Stimulated activated naive CD8-positive, alpha-beta T cell treated with anti-CD3 and anti-CD28 coated beads, Interleukin-15, amount 100 ng/mL, for 72 hours (primary cell): ENCODE measurements around the gene CMYA5.
"Not testable (repeated sequence)": the region's sequence is repeated elsewhere in the genome, so short reads cannot be mapped to it uniquely, and the experiment has no call there.

Experiments
- ATAC-seq: fragments of 150-1000 bp; cut with Tn5 transposase; 2 replicates; pipeline ENCODE4 v1.10.0; 2021; ENCODE audit warnings: mild to moderate bottlenecking, moderate library complexity
- DNase-seq, 2 donors: peaks; one replicate each; pipeline ENCODE4 v3.0.0; 2021 to 2022
- H3K27ac Mint-ChIP-seq, 2 donors: one replicate each; pipeline ENCODE4 v1.8.0; 2022; ENCODE audit warnings: mild to moderate bottlenecking in 2 of 2, mixed read lengths in 2 of 2, moderate library complexity in 2 of 2
- H3K27me3 Mint-ChIP-seq: one replicate; pipeline ENCODE4 v1.8.0; 2022; ENCODE audit warnings: mixed read lengths
- H3K4me1 Mint-ChIP-seq: one replicate; pipeline ENCODE4 v1.8.0; 2022; ENCODE audit warnings: mild to moderate bottlenecking, mixed read lengths
- H3K4me3 Mint-ChIP-seq, 2 donors: one replicate each; pipeline ENCODE4 v1.8.0; 2022; ENCODE audit warnings: mild to moderate bottlenecking in 2 of 2, mixed read lengths in 2 of 2, moderate library complexity in 1 of 2
- H3K9me3 Mint-ChIP-seq, 2 donors: one replicate each; pipeline ENCODE4 v1.8.0; 2022; ENCODE audit warnings: mixed read lengths in 2 of 2

CMYA5 gene

DNA sequence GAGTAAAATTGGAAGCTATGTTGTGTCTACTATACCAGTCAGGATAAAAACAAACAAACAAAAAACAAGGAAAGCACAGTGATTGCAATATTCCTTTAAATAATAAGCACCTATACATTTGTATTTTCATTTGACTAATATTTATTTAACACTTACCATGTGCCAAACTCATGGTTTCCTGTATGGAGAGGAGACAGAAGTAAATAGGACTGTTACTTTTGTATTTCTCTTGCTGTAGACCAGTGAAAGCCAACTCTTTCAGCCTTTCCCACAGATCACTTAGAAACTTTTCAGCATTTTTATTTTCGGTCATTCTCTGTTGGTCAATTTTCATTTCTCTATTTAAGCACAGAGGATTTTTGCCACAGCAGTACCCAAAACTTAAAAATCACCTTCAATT lies 4.5 kb downstream of the CMYA5 start:
- DNase-seq (no peak), ATAC-seq (no peak)
- Mint-ChIP-seq H3K9me3 (no peaks in the 10 kb centered on the region), H3K4me3 (no peak overlapping the region), H3K27me3 (no peaks in the 10 kb centered on the region), H3K4me1 (peaks cover 11% of the 10 kb centered on the region), H3K27ac (no peak overlapping the region)

DNA sequence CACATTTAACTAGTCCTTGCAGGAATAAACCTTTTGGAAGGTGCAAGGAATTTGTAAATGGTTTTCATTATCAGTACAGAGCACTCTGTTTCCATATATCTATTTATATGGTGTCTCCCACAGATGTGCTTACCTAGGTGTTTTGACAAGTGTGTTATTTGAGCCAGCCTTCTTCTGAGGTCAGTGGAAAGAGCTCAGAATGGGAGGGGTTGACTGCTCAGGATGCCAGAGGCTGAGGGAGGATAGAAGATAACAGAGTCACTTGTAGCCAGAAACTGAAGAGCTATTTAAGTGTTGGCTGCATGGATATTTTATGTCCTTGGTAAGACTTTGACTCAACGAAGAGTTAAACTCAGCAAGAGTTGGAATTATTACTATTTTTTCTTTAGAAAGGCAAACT lies 5.0 kb downstream of the CMYA5 start:
- H3K4me1 Mint-ChIP-seq = peaks cover 16% of the 10 kb centered on the region
- H3K9me3 Mint-ChIP-seq = no peaks in the 10 kb centered on the region
- DNase-seq = no peak
- H3K27me3 Mint-ChIP-seq = no peaks in the 10 kb centered on the region
- no peak for ATAC-seq
- no peak overlapping the region for H3K4me3 Mint-ChIP-seq
- no peak overlapping the region for H3K27ac Mint-ChIP-seq

DNA sequence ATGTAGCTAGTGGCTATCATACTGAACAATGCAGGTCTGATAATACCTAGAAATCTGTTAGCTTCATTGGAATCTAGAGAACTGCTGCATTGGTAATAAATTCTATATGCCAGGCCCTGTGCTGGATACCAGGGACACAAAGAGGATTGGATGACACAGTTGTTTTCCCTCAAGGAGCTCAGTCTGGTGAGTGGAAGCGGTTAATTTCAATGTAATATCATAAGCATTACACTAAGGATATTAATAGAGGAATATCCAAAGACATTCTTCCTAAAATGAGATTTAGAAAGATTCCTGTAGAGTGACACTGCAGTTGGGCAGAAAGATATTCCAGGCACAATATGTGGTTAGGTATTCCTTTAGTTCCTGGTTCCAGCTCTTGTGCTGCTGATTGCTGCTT lies 5.9 kb downstream of the CMYA5 start:
- H3K27ac Mint-ChIP-seq = no peak overlapping the region
- peaks cover 20% of the 10 kb centered on the region for H3K4me1 Mint-ChIP-seq
- no peak for ATAC-seq
- no peaks in the 10 kb centered on the region for H3K9me3 Mint-ChIP-seq
- DNase-seq = no peak
- no peaks in the 10 kb centered on the region for H3K27me3 Mint-ChIP-seq
- H3K4me3 Mint-ChIP-seq = no peak overlapping the region

DNA sequence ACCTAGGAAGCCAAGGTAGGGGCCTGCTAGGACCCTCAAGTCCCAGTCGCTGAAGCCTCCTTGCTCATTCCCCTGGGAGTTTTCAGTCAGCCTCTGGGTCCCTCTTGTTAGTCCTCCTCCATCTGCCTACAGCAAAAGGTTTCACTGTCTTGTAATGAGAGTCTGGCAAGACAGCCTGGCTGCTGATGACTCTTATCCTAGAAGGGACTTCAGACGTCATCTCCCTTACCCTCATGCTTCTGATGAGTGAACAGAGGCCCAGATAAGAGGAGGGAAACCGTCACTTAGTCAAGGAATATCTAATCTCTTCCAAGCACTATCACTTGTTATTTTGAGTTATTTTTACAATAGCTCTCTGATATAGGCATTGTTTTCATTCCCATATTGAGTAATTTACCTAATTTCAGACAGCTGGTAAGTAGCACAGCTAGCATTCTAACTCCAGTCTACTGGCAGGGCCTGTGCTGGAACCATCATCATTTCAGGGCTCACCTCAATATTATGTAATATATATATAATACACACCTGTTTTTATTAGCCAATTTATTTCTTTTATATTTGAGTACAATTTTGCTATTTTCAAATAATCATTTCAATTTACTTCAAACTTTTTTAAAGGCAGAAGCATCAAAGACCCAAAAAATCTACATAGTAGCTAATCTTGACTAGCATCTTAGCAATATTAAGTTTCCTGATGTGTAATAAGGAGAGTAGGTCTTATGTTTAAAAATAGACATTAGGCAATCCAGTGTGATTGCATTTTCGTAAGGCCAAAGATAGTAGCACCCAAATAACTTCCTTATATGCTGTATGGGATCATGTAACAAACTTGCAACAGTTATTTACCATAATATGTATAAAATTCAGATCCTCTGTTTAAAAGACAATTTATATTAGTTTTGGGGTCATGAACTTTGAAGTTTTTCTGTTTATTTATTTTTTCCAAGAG lies 7.9 kb downstream of the CMYA5 start:
- no peak overlapping the region for H3K4me3 Mint-ChIP-seq
- peaks cover 23% of the 10 kb centered on the region for H3K4me1 Mint-ChIP-seq
- no peaks in the 10 kb centered on the region for H3K9me3 Mint-ChIP-seq
- no peak overlapping the region for H3K27ac Mint-ChIP-seq
- DNase-seq (no peak), ATAC-seq (no peak)
- no peaks in the 10 kb centered on the region for H3K27me3 Mint-ChIP-seq

DNA sequence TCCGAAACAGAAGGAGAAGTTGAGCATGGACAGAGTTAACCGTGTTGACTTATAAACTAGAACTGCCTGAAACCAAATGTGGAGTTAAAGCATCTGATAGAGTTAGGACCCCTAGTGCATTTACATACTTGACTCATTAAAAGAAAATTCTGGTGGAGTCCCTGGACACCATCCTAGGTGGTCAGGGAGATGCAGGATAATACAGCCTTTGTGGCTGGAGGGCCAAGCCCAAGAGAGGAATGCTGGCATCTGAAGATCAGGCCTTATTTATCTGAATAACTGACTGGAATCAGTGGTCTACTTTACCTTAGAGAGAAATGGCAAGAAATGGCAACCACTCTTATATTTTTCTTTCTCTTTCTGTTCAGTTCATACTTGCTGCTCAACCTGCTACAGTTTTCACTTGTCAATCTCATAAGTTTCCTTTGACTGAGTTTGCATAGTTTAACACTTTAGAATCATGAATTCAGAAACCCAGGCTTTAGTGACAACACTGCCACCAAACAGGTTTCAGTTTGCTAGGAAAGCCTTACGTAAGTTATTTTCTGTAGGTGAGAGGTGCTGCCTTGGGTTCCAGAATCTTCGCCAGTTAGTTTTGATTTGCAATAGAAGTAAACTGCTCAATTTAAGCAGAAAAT lies 10.2 kb downstream of the CMYA5 start:
- H3K27me3 Mint-ChIP-seq = no peaks in the 10 kb centered on the region
- DNase-seq (no peak), ATAC-seq (peak; percentile 83)
- H3K27ac Mint-ChIP-seq = peak overlapping the region in 1 of 2 donors; percentile 91
- H3K4me3 Mint-ChIP-seq = peak overlapping the region in 1 of 2 donors; percentile 35
- H3K4me1 Mint-ChIP-seq = peaks cover 29% of the 10 kb centered on the region
- no peaks in the 10 kb centered on the region for H3K9me3 Mint-ChIP-seq

DNA sequence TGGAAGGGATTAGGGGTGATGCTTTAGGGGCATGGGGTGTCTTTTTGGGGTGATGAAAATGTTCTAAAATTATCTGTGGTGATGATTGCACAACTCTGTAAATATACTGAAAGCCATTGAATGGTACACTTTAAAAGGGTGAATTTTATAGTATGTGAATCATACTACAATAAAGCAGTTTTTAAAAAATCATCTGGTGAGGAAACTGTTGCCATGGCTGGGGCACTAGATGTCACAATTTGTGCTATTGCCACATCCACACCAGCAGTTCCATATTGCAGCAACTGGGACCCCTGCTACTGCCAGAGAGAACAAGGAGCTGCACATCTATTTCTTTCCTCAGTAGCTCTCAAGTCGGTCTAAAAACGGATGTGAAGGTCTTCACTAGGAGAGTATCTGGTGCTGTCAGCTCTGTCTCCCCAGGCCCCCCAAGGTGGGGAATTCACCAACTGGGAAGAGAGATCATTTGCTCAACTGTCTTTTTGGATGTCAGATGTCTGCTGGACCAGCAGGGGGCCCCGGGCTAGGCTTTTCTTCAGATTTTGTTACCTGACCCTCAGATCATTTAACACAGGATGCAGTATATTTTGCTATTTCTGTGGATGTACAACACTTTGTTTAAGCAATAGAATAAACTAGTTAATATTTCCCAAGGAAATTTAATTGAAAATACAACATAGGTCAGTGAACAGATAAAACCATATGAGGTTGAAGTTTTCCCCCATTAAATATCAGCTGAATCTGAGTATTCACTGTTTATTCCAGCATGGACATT lies 13.2 kb downstream of the CMYA5 start:
- Mint-ChIP-seq H3K9me3 (peaks cover 0 to 7% of the 10 kb centered on the region in 2 donors), H3K27ac (no peak overlapping the region), H3K4me3 (no peak overlapping the region), H3K27me3 (no peaks in the 10 kb centered on the region), H3K4me1 (peaks cover 29% of the 10 kb centered on the region)
- ATAC-seq = no peak
- DNase-seq = peak in 1 of 2 donors; percentile 19

DNA sequence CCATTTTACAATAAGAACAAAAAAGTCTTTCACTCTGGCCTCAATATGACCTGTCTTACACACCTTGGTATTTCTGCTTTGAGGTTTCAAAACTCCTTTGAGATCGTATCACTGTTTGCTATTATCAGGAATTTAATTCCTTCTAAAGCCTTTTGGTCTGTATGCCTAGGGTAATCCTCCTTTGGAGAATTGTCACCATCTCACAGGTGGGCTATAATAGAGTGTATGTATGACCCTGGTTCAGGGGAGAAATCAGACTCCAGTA lies 13.7 kb downstream of the CMYA5 start:
- no peak for ATAC-seq
- no peak for DNase-seq
- Mint-ChIP-seq H3K4me1 (peaks cover 27% of the 10 kb centered on the region), H3K27ac (no peak overlapping the region), H3K9me3 (peaks cover 0 to 7% of the 10 kb centered on the region in 2 donors), H3K4me3 (no peak overlapping the region), H3K27me3 (no peaks in the 10 kb centered on the region)

DNA sequence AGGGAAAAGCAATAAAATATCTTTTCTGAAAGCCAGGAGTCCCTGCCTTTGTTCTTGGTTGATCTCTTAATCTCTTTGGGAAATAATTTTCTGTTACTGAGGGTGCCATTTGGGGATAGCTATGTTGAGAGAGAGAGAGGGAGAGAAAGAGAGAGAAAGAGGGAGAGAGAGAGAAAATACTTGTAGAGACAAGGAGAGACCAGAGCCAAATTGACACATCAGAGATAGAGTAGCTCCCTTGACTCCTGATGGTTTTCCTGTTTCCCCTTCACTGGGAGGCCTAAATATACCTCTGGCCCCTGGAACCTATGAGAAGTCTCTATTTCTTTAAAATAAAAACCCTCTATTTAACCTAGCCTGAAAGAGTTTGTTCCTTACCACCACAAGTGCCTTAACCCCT lies 14.9 kb downstream of the CMYA5 start:
- no peak for DNase-seq
- Mint-ChIP-seq H3K9me3 (peaks cover 0 to 7% of the 10 kb centered on the region in 2 donors), H3K4me3 (no peak overlapping the region), H3K27ac (peak overlapping the region in 1 of 2 donors; percentile 49), H3K4me1 (peaks cover 14% of the 10 kb centered on the region), H3K27me3 (no peaks in the 10 kb centered on the region)
- ATAC-seq = no peak

DNA sequence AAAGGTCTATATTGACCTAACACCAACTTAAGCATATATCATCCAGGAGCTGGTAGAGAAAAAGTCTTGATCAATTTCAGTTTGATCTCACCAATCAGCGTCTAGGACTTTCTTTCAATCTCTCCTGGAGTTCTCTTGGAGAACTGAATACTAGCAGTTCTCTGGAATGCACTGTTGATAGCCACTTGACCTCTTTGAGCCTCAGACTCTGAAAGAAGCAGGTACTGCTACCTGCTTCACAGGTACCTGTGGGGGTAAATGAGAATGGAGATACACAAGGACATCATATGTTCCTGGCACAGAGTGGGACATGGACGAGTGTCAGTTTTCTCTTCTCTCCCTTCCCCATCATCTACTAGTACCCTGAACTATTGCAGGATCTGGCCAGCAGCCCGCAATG lies 16.0 kb downstream of the CMYA5 start:
- peaks cover 9% of the 10 kb centered on the region for H3K4me1 Mint-ChIP-seq
- no peak for DNase-seq
- no peak overlapping the region for H3K27ac Mint-ChIP-seq
- no peaks in the 10 kb centered on the region for H3K27me3 Mint-ChIP-seq
- no peak for ATAC-seq
- no peak overlapping the region for H3K4me3 Mint-ChIP-seq
- peaks cover 0 to 7% of the 10 kb centered on the region in 2 donors for H3K9me3 Mint-ChIP-seq

DNA sequence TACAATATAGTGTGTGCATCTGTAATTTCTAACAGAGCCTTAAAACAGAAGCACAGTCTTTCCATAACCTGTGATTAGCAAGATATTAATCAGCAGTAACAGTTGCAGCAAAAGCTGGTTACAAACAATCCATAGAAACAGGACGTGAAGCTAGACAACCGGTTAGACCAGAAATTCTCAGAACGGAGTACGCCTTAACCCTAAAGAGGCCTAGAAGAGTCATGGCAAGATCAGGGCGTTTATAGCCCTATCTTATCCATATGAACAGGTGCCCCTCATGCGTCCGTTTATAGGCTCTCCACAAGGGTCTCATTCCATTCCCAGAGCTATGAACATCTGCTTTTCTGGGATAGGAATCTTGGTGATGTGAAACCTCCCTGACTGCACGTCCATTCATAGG lies 16.7 kb downstream of the CMYA5 start:
- not testable (repeated sequence) for DNase-seq, H3K9me3 Mint-ChIP-seq, H3K4me3 Mint-ChIP-seq, H3K27me3 Mint-ChIP-seq, H3K4me1 Mint-ChIP-seq, H3K27ac Mint-ChIP-seq, ATAC-seq

DNA sequence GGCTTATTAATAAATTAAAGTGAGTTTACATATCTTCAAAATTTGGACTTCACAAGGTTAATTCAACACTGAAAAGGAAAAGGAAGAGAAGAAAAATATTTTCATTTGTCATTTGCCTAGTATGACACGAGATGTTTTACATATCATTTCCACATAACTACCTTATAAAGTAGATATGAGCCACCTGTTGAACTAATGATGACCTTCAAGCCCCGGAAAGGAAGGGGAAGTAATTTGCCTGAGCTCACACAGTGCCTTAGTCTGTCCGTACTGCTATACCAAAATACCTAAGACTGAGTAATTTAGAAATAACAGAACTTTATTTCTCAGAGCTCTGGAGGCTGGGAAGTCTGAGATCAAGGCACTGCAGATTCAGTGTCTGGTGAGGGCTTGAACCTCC lies 17.9 kb downstream of the CMYA5 start:
- Mint-ChIP-seq H3K27ac (peak overlapping the region in 1 of 2 donors; percentile 62), H3K4me1 (peaks cover 6% of the 10 kb centered on the region), H3K9me3 (peaks cover 0 to 7% of the 10 kb centered on the region in 2 donors), H3K27me3 (no peaks in the 10 kb centered on the region), H3K4me3 (no peak overlapping the region)
- ATAC-seq (no peak), DNase-seq (no peak)

DNA sequence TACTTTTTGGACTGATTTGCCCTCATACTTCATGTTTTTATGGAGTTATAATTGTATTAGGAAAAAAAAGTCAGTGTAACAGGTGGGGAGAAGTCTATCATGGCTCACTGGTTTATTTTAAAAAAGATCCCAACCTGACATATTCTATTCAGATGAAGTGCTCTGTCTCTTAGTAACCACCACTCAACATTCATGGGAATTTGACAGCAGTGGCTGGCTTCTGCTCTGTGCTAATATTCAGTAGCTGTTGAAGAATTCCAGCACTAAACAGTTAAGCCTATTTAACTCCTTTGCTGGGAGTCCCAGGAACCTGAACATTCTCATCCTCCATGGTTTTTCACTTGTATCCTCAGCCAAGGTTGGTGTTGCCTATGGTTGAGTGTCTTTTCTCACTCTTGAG lies 23.1 kb downstream of the CMYA5 start:
- no peaks in the 10 kb centered on the region for H3K4me1 Mint-ChIP-seq
- no peaks in the 10 kb centered on the region for H3K9me3 Mint-ChIP-seq
- H3K4me3 Mint-ChIP-seq = no peak overlapping the region
- ATAC-seq (no peak), DNase-seq (no peak)
- no peaks in the 10 kb centered on the region for H3K27me3 Mint-ChIP-seq
- H3K27ac Mint-ChIP-seq = no peak overlapping the region

DNA sequence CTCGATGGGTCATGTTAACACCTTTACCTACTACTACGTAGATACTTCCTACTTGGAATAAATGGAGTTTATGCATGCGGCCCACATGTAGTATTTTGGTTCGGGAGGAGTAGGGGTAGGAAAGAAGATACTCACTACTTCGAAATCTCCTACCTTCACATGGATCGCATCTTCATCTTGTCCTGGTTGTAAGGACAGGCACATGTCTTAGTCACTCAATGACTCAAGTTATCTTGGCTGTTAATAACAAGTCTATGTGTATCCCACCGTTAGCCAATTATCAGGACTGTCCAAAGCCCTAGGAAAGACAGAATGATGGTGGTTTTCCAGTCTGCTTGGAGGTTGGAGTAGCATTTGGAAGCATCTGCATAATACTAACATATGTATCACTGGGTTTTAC lies 24.1 kb downstream of the CMYA5 start:
- no peak overlapping the region for H3K4me3 Mint-ChIP-seq
- no peaks in the 10 kb centered on the region for H3K9me3 Mint-ChIP-seq
- no peak overlapping the region for H3K27ac Mint-ChIP-seq
- no peaks in the 10 kb centered on the region for H3K27me3 Mint-ChIP-seq
- no peak for ATAC-seq
- DNase-seq = no peak
- H3K4me1 Mint-ChIP-seq = no peaks in the 10 kb centered on the region

DNA sequence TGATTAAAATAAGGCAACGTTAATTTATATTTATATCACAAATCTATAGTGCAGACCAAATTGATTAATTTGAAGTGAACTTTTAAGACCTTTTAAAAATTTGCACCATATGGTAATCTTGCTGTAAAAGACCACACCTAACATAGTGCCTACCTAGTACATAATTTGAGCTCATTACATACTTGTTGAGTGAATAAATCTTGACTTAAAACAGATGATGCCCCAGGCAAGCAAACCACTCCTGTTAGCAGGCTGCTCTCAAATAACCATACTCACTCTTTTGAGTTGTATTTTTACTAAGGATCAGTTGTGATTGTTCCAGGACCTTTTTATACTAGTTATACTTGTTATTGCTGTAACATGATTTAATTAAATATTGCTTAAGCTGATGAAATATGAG lies 27.2 kb downstream of the CMYA5 start:
- Mint-ChIP-seq H3K27ac (peak overlapping the region in 1 of 2 donors; percentile 69), H3K9me3 (peaks cover 16 to 20% of the 10 kb centered on the region in 2 donors), H3K4me1 (no peaks in the 10 kb centered on the region), H3K4me3 (no peak overlapping the region), H3K27me3 (no peaks in the 10 kb centered on the region)
- DNase-seq (no peak), ATAC-seq (no peak)

DNA sequence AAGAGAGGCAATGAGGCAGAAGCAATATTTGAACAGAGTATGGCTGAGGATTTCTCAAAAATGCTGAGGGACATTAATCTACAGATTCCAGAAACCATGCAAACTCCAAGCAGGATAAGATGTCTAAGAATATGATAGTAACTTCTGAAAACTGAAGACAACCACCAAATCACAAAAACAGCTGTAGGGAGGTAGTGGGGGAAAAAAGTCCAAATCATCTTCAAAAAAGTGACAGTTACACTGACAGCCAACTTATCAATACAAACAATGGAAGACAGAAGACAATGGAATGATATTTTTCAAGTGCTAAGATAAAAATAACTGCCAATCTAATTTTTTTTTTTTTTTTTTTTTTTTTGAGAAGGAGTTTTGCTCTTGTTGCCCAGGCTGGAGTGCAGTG lies 30.5 kb downstream of the CMYA5 start:
- no peak overlapping the region for H3K4me3 Mint-ChIP-seq
- peaks cover 16 to 20% of the 10 kb centered on the region in 2 donors for H3K9me3 Mint-ChIP-seq
- no peak overlapping the region for H3K27ac Mint-ChIP-seq
- ATAC-seq (no peak), DNase-seq (no peak)
- no peaks in the 10 kb centered on the region for H3K4me1 Mint-ChIP-seq
- H3K27me3 Mint-ChIP-seq = no peaks in the 10 kb centered on the region
